COLO668 (cell line): ENCODE measurements around the gene AGAP1.

Experiments used
- DNase-seq: peaks from one replicate; lab custom pipeline; 2025; ENCODE audit not compliant: unreplicated experiment; lab: John Stamatoyannopoulos, UW

Gene AGAP1

GRCh38 chr2:236173036-236173728 lies 679.3 kb downstream of the AGAP1 start:
- DNase-seq: no peak

GRCh38 chr2:236173729-236174607 lies 680.1 kb downstream of the AGAP1 start:
- no peak for DNase-seq

- DNase-seq: no peak
These were observed 681.8 kb downstream of the AGAP1 start for GRCh38 chr2:236175548-236176150.

- peak; percentile 53 for DNase-seq
These were observed 682.6 kb downstream of the AGAP1 start for GRCh38 chr2:236176417-236176816.

GRCh38 chr2:236176951-236177350 lies 683.1 kb downstream of the AGAP1 start:
- no peak for DNase-seq

GRCh38 chr2:236177604-236177966 lies 683.7 kb downstream of the AGAP1 start:
- DNase-seq: peak; percentile 53

- peak; percentile 81 for DNase-seq
These were observed 684.4 kb downstream of the AGAP1 start for GRCh38 chr2:236177967-236178889.

- DNase-seq: no peak
These were observed 685.0 kb downstream of the AGAP1 start for GRCh38 chr2:236178890-236179235.

- DNase-seq: no peak
These were observed 685.6 kb downstream of the AGAP1 start for GRCh38 chr2:236179236-236180075.

GRCh38 chr2:236180076-236180816 lies 686.4 kb downstream of the AGAP1 start:
- no peak for DNase-seq

- DNase-seq: peak; percentile 63
These were observed 687.1 kb downstream of the AGAP1 start for GRCh38 chr2:236180831-236181453.
